ENCODE results near the gene PRKCB. TPM values are rescaled to one million over a fixed set of nuclear protein-coding genes. Genes with fewer than 3 reads are reported as not detected.

PRKCB gene
- total RNA-seq, 1 donor from 2014 or later: 24.1 TPM

GRCh38 chr16:24165273-24165672 is 329.5 kb downstream of the PRKCB start:
- TF ChIP-seq CTCF (IDR thresholded peaks at IDR 0.05): no peak
- intact Hi-C loops (cut with DNase I): no loop called here

GRCh38 chr16:24166661-24167528 is 331.1 kb downstream of the PRKCB start:
- Histone ChIP-seq H3K36me3 (no peaks in the 10 kb centered on the region), H3K27me3 (ENCODE audit: low read depth) (no peaks in the 10 kb centered on the region), H3K4me1 (no peaks in the 10 kb centered on the region), H3K4me3 (no peak overlapping the region), H3K27ac (no peak overlapping the region), H3K9me3 (no peaks in the 10 kb centered on the region)
- TF ChIP-seq CTCF (IDR thresholded peaks at IDR 0.05): no peak
- DNase-seq (no peak), ATAC-seq (no peak)
- intact Hi-C loops (cut with DNase I): no loop called here

More at GRCh38 chr16:24165273-24165672, 329.5 kb downstream of the PRKCB start:
- H3K4me1 ChIP-seq: no peaks in the 10 kb centered on the region
- H3K27ac ChIP-seq: no peak overlapping the region
- H3K4me3 ChIP-seq: no peak overlapping the region
- no peaks in the 10 kb centered on the region for H3K27me3 ChIP-seq (ENCODE audit: low read depth)
- H3K9me3 ChIP-seq: no peaks in the 10 kb centered on the region
- H3K36me3 ChIP-seq: no peaks in the 10 kb centered on the region
- ATAC-seq: no peak
- no peak for DNase-seq

- no peak overlapping the region for H3K4me3 ChIP-seq
- no peak overlapping the region for H3K27ac ChIP-seq
- no peaks in the 10 kb centered on the region for H3K4me1 ChIP-seq
- H3K27me3 ChIP-seq (ENCODE audit: low read depth): no peaks in the 10 kb centered on the region
- TF ChIP-seq CTCF (IDR thresholded peaks at IDR 0.05): no peak
- peaks cover 5% of the 10 kb centered on the region for H3K36me3 ChIP-seq
- DNase-seq (no peak), ATAC-seq (no peak)
- no peaks in the 10 kb centered on the region for H3K9me3 ChIP-seq
- intact Hi-C loops (cut with DNase I): no loop called here
Measured at GRCh38 chr16:24168856-24169255, 333.1 kb downstream of the PRKCB start.

- H3K27ac ChIP-seq: no peak overlapping the region
- no peaks in the 10 kb centered on the region for H3K4me1 ChIP-seq
- H3K36me3 ChIP-seq: peaks cover 5% of the 10 kb centered on the region
- no peaks in the 10 kb centered on the region for H3K27me3 ChIP-seq (ENCODE audit: low read depth)
- no peak for ATAC-seq
- no peaks in the 10 kb centered on the region for H3K9me3 ChIP-seq
- no peak for DNase-seq
- intact Hi-C loops (cut with DNase I): no loop called here
- no peak overlapping the region for H3K4me3 ChIP-seq
- TF ChIP-seq CTCF (IDR thresholded peaks at IDR 0.05): no peak
Measured at GRCh38 chr16:24170407-24170806, 334.6 kb downstream of the PRKCB start.

- Histone ChIP-seq H3K9me3 (no peaks in the 10 kb centered on the region), H3K27me3 (ENCODE audit: low read depth) (no peaks in the 10 kb centered on the region), H3K36me3 (peaks cover 5% of the 10 kb centered on the region), H3K4me3 (no peak overlapping the region), H3K27ac (no peak overlapping the region), H3K4me1 (no peaks in the 10 kb centered on the region)
- intact Hi-C loops (cut with DNase I): no loop called here
- no peak for ATAC-seq
- no peak for DNase-seq
- no peak for TF ChIP-seq CTCF (IDR thresholded peaks at IDR 0.05)
Measured at GRCh38 chr16:24174504-24174903, 338.7 kb downstream of the PRKCB start.
